Posterior vena cava (tissue), 2 donors: ENCODE measurements around the gene DUS1L. TPM values are rescaled to one million over a fixed set of nuclear protein-coding genes. Genes with fewer than 3 reads are reported as not detected.

ENCODE experiments used
- DNase-seq: peaks from one replicate; pipeline ENCODE4 v3.0.0-alpha.2; 2020; ENCODE audit warnings: low spot score
- intact Hi-C, 2 donors: fragments of 100-400 bp; cut with DNase I; formaldehyde crosslinking; loops; one replicate each; pipeline versions ENCODE4 v1.14.1 to v1.14.2; 2022 to 2023
- total RNA-seq, 2 donors: library from RNA; stranded (reverse); fragmentation: NEBNext Ultra II Directional; extraction: Animal tissue kit (Norgen Biotek cat#: 25700); gene quantifications; one replicate each; pipeline ENCODE4 v1.2.1, GENCODE V29; 2021
- donor health status: DM: yes; HTN: yes; CAD: no.
- donor health status: DM: yes; HTN: yes; CAD: no.

Gene DUS1L
- total RNA-seq, 2 donors from 2014 or later = 47.8 to 48.6 TPM

DNA sequence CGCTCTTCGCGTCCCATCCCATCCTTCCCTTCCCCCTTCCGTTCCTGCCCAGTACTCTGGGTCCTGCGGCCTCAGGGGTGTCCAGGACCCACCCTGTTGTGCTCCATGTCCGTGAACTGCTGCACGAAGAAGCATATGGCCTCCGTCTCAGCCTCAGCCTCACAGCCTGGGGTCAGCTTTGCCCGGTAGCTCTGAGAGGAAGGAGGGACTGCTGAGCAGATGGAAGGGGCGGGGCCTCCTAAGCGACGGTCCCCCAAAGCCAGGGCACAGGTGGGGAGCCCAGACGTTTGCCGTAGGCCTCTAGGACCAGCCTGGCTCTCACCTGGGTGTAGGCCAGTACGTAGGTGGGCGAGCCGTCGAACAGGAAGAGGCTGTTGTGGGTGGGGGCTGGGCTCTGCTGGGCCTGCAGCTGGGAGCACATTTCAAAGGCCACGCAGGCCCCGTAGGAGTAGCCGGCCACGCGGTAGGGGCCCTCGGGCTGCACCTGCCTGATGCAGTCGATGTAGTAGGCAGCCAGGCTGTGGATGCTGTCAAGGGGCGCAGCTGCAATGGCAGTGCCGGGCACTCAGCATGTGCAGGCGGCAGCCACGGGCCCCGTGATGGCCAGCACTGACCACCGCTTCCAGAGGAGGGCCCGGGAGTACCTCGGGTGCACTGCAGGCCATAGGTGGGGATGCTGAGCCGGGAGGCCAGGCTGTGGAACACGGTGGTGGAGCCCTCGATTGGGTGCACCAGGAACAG is 14.6 kb upstream of the DUS1L start:
- intact Hi-C loops = no loop called here
- DNase-seq = no peak

DNA sequence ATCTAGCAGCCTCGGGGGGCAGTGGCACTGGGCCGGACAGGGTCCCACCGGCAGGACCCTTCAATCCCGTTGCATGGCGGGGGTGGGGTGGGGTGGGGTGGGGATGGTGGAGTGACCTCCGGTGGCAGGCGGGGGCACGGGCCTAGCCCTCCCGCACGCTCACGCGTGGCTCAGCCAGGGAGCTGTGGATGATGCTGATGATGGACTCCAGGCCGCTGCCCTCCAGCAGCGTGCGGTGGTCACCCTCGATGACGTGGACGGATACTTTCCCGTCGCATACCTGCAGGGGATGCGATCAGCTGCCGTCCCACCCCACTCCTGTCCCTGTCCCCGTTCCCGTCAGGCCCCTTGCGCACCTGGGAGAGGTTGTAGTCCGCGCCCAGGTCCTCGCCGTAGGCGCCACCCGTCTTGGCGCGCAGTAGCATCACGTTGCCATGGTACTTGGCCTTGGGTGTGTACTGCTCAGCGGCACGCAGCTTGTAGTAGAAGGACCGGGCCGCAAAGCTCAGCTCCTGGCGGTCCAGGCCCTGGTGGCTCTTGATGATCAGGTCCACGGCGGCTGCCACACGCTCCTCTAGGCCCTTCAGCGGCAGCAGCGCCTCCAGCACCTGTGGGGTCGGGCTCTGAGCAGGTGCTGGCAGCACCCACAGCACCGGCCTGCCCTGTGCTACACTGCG is 13.5 kb upstream of the DUS1L start:
- DNase-seq = no peak
- intact Hi-C loops = no loop called here

DNA sequence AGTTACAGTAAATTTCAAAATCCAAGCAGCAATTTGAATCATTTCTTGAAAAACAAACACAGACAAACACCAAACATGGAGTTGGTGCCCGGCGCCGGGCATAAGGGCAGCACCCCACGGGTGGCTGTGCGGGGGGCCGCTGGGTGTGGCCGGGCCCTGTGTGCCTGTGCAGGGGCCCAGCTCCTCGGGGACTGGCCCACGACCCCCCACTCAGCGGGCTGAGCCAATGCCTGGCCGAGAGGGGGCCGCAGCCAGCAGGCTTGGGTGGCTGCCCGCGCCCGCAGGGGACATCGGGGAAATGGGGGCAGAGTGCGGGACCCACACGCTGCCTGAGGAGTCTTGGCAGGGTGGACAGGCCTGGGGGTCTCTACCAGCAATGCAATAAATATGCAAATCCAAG is 12.8 kb upstream of the DUS1L start:
- intact Hi-C loops = no loop called here
- no peak for DNase-seq

DNA sequence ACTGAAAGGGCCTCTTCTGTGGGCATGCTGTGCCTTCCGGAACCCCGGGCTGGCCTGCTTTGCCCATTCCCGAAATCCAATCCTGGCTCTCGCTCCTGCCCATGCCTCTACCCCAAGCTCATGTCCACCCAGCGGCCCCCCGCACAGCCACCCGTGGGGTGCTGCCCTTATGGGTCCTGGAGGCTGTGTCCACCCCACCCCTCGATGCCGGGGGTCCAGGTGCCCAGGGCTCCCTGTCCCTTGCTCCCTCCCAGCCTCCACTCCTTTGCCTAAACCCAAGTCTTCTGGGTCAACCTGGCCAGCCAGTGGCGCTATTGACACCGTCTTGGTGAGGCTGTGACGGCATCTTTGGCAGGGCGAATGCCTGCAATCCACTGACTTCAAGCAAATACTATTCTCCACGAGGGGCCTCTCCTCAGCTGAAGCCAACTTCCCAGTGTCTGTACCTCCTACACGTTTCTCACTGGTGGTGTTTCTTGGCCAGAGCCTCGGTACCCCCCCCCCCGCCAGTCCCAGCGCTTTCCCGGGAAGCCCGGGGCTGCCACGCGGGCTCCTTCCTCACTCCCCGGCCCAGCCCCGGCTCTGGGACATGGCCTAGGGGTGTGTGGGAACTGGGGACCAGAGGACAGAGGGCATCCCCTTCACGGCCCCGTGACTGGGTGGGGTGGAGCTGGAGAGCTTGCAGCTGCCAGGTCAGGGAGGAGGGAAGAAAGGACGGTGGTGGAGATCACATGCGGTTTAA is 12.2 kb upstream of the DUS1L start:
- intact Hi-C loops = no loop called here
- no peak for DNase-seq

DNA sequence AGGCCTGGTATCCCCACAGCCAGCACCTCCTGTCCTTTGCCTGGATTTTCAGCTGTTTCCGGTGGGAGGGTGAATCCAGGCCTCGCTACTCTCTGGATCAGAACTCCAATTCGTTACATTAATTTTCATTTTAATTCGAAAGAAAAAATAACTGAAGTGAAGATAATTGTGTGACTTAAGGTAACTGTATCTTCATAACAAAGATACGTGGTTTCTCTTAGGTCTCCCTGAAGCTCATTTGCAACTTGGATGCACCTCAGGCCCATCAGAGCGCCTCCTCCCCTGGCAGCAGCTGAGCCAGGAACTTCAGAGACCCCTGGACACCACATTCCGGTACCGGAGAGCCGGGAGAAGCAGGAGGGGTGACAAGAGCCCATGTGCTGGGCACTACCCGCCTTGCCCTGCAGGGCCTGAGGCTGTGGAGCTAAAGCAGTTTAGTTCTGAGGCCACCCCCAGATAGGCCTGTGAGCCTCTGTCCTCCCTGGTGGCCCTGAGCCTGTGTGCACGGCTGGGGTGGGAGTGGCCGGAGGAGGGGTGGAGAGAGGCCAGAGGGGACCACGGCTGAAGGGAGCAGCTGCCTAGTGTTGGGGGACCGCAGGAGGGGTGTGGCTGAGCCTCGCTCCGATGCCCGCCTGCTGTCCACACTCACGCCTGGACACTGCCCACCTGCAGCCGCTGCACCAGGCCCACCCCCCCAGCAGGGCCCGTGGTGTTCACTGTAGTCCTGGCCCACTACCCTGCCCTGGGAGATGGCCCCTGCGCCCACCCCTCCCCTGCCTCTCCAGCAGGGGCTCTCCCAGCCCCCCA is 11.4 kb upstream of the DUS1L start:
- intact Hi-C loops = no loop called here
- no peak for DNase-seq

DNA sequence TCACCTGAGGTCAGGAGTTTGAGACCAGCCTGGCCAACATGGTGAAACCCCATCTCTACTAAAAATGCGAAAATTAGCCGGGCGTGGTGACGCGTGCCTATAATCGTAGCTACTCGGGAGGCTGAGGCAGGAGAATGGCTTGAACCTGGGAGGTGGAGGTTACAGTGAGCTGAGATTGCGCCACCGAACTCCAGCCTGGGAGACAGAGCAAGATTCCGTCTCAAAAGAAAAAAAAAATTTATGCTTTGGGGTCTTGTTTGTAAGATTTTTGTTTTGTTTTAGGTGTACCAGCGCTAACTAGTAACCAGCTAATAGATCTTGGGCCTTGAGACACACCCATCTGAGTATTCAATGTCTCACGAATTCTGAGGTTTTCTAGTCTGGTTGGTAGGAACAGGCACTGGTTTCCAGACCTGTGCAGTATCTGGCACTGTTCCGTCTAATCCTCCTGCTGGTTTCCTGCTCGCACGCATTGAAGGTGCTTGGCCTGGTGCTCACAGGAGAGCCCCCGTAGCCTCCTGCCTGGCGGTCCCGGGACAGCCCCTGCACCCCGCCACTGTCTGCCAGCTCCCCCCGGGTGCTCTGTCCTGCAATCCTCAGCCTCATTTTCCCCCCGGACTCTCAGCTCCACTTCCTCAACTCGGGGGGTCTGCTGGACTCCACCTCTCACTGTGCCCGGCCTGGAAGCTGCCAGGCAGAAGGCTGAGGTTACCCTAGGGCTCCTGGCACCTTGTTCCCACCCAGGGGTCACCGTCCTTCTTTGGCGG is 10.6 kb upstream of the DUS1L start:
- intact Hi-C loops = no loop called here

DNA sequence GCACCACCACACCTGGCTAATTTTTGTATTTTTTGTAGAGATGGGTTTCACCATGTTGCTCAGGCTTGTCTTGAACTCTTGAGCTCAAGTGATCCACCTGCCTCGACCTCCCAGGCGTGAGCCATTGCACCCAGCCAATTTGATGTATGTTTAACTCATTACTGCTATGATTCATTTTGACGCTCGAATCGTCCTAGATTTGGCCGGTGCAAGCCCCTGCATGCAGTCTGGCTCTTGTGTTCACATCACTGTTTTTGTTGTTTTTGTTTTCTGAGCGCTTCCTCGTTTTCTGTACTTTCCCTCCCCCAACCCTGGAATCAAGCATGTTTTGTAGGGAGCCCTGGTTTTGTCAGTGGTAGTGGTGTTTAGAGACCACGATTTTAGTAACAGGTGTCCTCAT is 7.8 kb upstream of the DUS1L start:
- DNase-seq = no peak
- intact Hi-C loops = no loop called here

More for the DNA sequence above, 10.6 kb upstream of the DUS1L start:
- DNase-seq = no peak

DNA sequence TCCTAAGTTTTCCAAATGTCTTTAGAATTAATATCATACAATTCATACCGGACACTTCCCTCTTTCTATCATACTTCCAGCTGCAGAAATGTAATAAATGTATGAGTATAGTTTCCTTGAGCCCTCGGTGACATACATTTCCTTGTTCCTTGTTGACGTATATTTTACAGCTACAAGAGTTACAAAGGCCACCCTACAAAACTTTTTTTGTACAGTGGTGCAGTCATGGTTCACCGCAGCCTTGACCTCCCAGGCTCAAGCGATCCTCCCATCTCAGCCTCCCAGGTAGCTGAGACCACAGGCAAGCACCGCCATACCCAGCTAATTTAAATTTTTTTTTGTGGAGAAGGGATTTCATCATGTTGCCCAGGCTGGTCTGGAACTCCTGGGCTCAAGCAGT is 7.2 kb upstream of the DUS1L start:
- intact Hi-C loops = no loop called here
- DNase-seq = no peak

DNA sequence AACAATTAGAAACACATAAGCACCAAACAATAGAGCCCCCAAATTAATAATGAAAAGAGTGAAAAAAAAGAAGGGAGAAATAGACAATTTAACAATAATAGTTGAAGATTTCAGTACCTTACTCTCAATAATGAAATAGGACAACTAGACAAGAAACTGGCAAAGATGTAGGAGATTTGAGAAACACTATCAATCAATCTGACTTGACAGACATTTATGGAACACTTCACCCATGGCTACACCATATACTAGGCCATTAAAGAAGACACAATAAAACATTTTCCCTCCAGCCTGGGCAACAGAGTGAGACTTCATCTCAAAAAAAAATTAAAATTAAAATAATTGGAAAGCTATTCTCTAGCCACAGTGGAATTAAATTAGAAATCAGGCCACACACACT is 5.0 kb upstream of the DUS1L start:
- intact Hi-C loops = no loop called here
- no peak for DNase-seq

DNA sequence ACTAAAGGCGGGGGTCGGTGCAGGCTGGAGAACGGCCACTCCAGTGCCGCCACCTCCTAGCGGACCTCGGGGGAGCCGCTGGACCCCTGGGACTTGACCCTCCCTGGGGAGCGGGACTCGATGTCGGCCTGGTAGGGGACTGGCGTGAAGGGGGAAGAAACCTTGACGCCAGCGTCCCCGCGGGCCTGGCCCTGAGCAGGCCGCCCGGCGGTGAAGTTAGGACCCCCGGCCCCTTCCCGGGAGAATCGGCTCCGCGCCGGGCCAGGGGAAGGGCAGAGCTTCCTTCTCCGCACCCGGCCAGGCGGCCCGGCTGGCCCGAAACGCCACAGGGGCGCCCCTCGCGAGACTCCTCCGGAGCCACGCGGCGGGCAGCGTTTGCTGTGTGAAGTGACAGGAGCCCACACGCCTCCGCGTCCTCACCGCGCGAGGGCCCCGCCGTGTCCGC is 389 bp downstream of the DUS1L start:
- no peak for DNase-seq
- intact Hi-C loops = no loop called here

DNA sequence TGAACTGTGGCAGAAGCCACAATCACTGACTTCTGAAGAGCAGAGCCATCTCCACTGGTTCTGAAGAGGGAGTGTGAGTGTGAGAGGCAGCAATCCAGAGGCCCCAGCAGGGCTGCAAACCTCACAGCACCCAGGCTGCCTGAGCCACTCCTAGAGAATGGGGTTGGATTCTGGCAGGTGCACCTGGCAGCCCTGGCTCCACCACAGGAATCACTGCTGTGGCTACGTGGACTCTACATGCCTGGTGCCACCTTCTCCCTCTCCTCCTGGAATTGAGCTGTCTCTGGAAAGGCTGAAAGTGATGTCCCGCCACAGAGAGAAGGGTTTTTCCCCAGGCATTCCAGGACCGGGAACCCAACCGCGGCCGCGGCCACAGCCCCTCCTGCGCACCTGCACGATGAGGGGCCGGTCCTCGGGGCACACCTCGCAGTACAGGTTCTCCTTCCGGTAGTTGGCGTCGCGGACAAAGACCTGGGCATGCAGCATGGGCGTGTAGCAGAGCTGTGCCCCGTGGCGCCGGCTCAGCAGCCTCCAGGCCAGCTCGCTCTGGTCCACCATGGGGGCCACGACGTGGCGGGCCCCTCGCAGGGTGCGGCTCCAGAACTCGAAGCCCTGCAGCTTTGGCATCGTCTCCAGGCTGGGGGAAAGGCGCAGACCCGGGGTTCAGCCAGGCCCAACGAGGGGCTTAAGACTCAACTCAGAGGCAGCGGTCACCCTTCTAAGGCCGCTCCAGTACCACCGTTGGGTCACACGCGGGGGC is 991 bp downstream of the DUS1L start:
- intact Hi-C loops = no loop called here
- no peak for DNase-seq

DNA sequence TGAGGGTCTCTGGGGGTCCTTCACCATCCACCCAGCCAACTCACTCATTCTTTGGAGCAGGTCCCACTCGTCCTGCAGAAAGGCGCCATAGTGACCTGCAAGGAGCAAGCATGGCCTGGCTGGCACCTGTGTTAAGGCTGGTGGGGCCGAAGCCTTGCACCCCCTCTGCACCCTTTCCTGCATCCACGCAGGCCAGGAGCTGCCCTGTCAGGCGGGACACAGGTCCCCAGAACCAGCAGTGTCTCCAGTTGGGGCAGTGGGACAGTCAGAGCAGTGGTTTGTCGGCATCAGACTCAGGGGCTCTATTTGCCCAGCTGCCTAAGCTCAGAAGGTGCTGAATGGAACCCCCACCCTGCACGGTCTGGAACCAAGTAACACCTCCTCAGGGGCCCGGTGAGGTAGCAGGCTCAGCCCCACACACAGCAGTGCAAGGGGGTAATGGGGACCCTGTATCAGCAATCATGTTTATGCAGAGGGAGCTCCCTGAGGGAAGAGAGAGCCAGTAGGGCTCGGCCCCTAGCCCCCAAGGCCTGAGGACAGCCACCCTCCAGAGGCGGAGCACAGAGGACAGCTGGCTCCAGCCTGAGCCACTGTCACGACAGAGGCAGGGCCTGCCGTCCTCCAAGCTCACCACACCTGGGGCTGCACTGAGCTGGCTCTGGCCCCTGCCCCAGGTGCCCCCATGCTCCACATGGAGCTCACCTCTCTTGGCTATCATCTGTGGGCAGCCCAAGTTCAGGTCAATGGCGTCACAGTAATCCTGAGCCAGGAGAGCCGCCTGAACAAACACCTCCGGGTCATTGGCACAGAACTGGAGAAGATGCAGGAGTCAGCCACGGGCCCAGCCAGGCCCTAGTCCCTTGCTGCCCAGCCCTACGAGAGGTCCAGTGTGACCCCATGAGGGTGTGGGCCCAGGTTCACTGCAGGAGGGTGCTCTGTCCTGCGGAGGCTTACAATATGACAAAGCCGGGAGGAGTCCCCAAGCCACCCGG is 1.9 kb downstream of the DUS1L start:
- intact Hi-C loops = no loop called here
- no peak for DNase-seq

DNA sequence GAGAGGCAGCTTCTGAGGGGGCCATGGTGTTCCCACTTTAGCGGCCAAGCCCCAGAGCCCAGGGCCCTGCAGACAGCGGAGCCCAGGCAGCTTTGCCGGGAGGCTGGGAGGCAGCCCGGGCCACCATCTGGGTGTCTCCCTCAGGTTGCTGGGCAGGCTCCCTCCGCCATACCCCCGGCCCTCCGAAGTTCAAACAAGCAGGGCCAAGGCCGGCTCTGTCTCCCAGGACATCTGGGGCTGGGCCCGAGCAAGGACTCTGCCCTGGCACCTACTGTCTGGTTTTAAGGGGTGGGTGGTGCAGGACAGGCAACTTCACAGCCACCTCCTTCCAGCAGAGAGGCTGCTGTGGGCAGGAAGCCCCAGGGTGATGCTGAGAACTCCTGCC is 2.6 kb downstream of the DUS1L start:
- intact Hi-C loops = no loop called here
- DNase-seq = no peak

DNA sequence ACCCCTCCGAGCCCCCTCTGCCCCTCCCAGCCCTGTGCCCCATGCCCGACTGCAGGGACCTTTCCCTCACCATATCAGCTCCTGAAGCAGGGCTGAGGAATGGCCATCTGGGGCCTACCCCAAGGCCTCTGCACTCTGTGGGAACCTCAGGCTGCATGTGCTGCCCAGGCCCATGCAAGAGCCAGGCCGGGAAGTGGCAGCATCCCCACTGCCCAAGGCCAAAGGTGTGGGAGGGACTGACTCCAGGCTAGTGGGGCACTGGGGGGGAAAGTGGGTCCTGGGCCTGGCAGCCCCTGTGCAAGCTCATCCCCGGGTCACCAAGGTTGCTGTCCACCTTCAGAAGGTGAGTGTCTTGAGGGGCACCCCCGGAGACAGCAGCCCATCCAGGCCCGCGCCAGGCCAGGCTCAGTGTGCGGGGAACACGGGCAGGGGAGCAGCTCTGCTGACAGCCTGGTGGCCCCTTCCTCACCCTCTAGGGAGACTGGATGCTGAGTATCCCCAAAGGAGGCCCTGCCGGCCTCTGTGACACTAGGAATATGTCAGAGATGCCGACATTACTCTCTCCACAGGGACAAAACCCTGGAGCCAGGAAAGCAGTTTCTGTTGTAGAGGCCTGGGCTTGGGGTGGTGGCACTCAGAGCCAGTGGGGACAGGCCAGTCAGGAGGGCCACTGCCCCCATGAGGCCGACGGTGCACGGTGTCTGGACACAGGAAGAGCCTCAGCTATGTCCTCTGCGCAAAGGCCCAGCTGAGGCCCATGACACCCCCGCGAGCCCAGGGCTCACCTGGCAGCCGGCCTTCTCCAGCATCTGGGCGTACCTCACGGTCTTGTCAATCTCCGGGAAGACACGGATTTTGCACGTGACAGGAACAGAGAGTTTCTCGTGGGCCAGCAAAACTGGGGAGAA is 3.3 kb downstream of the DUS1L start:
- intact Hi-C loops = no loop called here
- no peak for DNase-seq

DNA sequence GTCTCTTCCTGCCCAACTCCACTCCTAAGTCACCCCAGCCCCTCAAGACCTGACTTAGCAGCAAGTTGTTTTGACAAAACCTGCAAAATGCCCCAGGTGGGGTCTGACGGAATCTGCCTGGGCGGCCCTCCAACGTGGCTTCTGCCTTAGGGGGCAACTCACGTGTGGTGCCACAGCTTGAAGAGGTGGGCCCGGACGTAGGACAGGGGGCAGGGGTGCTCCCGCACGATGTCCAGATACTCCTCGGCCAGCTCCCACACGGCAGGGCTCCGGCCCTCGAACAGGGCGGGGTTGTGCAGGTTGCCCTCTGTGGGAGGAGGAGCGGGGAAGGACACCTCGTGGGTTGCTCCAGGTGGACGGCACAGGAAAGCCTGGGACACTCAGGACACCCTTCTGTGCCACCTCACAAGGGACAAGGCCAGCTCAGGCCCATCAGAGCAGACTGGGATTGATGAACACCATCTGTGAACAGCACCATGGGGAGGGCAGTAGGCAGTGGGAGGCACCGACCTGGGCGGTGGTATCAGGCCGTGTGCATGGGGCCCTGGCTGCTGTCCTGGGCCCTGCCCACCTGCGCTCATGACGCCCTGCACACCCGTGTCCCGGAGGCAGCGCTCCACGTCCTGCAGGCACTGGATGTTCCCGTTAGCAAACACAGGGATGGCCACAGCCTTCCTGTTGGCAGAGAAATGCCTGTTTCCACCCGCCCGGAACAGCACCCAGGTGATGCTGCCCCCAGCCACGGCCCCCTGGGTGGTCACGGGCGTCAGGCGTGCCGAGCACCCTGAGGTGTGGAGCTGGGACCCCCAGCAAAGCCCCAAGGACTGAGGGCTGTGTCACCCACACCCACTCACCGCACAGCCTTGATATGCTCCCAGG is 4.3 kb downstream of the DUS1L start:
- intact Hi-C loops = no loop called here
- no peak for DNase-seq
